HG02763 (cell line): Measurements from ENCODE around the gene CFAP61.
"Not testable (repeated sequence)": the region's sequence is repeated elsewhere in the genome, so short reads cannot be mapped to it uniquely, and the experiment has no call there.

Experiments used
- ATAC-seq: cut with Tn5 transposase; IDR thresholded peaks from one replicate; pipeline ENCODE4 v1.9.1; 2021; ENCODE audit warnings: mild to moderate bottlenecking, moderate library complexity; ENCODE audit not compliant: unreplicated experiment

The CFAP61 gene

GRCh38 chr20:20085812-20086211 is 33.5 kb downstream of the CFAP61 start:
- no peak for ATAC-seq

- no peak for ATAC-seq
These were observed 36.7 kb downstream of the CFAP61 start for GRCh38 chr20:20089018-20089417.

- no peak for ATAC-seq
These were observed 37.6 kb downstream of the CFAP61 start for GRCh38 chr20:20089939-20090338.

- no peak for ATAC-seq
These were observed 40.5 kb downstream of the CFAP61 start for GRCh38 chr20:20092827-20093226.

- no peak for ATAC-seq
These were observed 42.1 kb downstream of the CFAP61 start for GRCh38 chr20:20094410-20094809.

GRCh38 chr20:20095114-20095872 is 43.0 kb downstream of the CFAP61 start:
- no peak for ATAC-seq

GRCh38 chr20:20096421-20096820 is 44.1 kb downstream of the CFAP61 start:
- no peak for ATAC-seq

- ATAC-seq, result no peak
These were observed 48.5 kb downstream of the CFAP61 start for GRCh38 chr20:20100881-20101280.

GRCh38 chr20:20102163-20102562 is 49.8 kb downstream of the CFAP61 start:
- no peak for ATAC-seq

GRCh38 chr20:20102716-20103258 is 50.5 kb downstream of the CFAP61 start:
- no peak for ATAC-seq

- ATAC-seq, result no peak
These were observed 51.2 kb downstream of the CFAP61 start for GRCh38 chr20:20103486-20103885.

- not testable (repeated sequence) for ATAC-seq
These were observed 70.9 kb downstream of the CFAP61 start for GRCh38 chr20:20123187-20123586.

- no peak for ATAC-seq
These were observed 78.1 kb downstream of the CFAP61 start for GRCh38 chr20:20130399-20130798.

GRCh38 chr20:20134941-20135575 is 82.7 kb downstream of the CFAP61 start:
- no peak for ATAC-seq

GRCh38 chr20:20136313-20136712 is 84.0 kb downstream of the CFAP61 start:
- ATAC-seq, result no peak

- no peak for ATAC-seq
These were observed 85.5 kb downstream of the CFAP61 start for GRCh38 chr20:20137851-20138250.

GRCh38 chr20:20138301-20139064 is 86.2 kb downstream of the CFAP61 start:
- ATAC-seq, result no peak

- ATAC-seq, result no peak
These were observed 87.1 kb downstream of the CFAP61 start for GRCh38 chr20:20139403-20139802.

GRCh38 chr20:20143165-20143564 is 90.8 kb downstream of the CFAP61 start:
- no peak for ATAC-seq

GRCh38 chr20:20143646-20144045 is 91.3 kb downstream of the CFAP61 start:
- ATAC-seq, result no peak

- ATAC-seq, result no peak
These were observed 96.4 kb downstream of the CFAP61 start for GRCh38 chr20:20148779-20149178.
